OCI-LY7 (cell line): ENCODE measurements around the gene ABR. TPM values are rescaled to one million over a fixed set of nuclear protein-coding genes. Genes with fewer than 3 reads are reported as not detected.
"Not testable (repeated sequence)": the region's sequence is repeated elsewhere in the genome, so short reads cannot be mapped to it uniquely, and the experiment has no call there.

Source experiments
- BruUV-seq: library from RNA; stranded (reverse); fragments of 400-500 nt; replicated peaks from 2 replicates; lab custom pipeline; 2021; lab: Mats Ljungman, UMichigan
- CTCF ChIA-PET: fragments of 300-600 bp; sonication (Branson Sonifier 250); formaldehyde crosslinking; loops from one replicate; lab custom pipeline; 2022; ENCODE audit warnings: antibody characterized with exemption; ENCODE audit not compliant: unreplicated experiment; lab: Charles Lee
- POLR2A ChIA-PET: fragments of 300-600 bp; sonication (Branson Sonifier 250); formaldehyde crosslinking; loops from one replicate; lab custom pipeline; 2022; ENCODE audit warnings: antibody characterized with exemption; lab: Charles Lee
- DNase-seq: peaks from one replicate; pipeline ENCODE4 v3.0.0-alpha.2; 2015; ENCODE audit warnings: low spot score
- H2AFZ ChIP-seq: fragments of 200-600 bp; sonication (generic), shearing (Covaris generic); 2 replicates; pipeline ENCODE4 v1.6.1; 2014; ENCODE audit warnings: mild to moderate bottlenecking, antibody characterized with exemption, low read length, moderate library complexity
- H3K27ac ChIP-seq: fragments of 200-600 bp; sonication (generic); 2 replicates; pipeline ENCODE4 v1.5.1; 2014; ENCODE audit warnings: mixed run types, low read depth, mild to moderate bottlenecking, moderate library complexity, low read length, inconsistent platforms; ENCODE audit not compliant: poor library complexity, severe bottlenecking
- H3K36me3 ChIP-seq: fragments of 200-600 bp; sonication (generic); 2 replicates; pipeline ENCODE4 v1.6.1; 2014; ENCODE audit warnings: mild to moderate bottlenecking, antibody characterized with exemption, low read length, moderate library complexity, mixed read lengths; ENCODE audit not compliant: insufficient read depth
- H3K4me1 ChIP-seq: fragments of 200-600 bp; sonication (generic); 2 replicates; pipeline ENCODE4 v1.5.1; 2014; ENCODE audit warnings: mild to moderate bottlenecking, low read length; ENCODE audit not compliant: insufficient read depth, poor library complexity, severe bottlenecking
- H3K4me2 ChIP-seq: fragments of 200-600 bp; sonication (generic); 2 replicates; pipeline ENCODE4 v1.6.1; 2014; ENCODE audit warnings: mild to moderate bottlenecking, low read length
- H3K4me3 ChIP-seq: fragments of 200-600 bp; sonication (generic); 2 replicates; pipeline ENCODE4 v1.5.1; 2014; ENCODE audit warnings: mild to moderate bottlenecking, low read depth, low read length; ENCODE audit not compliant: poor library complexity, severe bottlenecking
- H3K79me2 ChIP-seq: fragments of 200-600 bp; sonication (generic); 2 replicates; pipeline ENCODE4 v1.6.1; 2016; ENCODE audit warnings: low read depth, mild to moderate bottlenecking, low read length, moderate library complexity, mixed read lengths; ENCODE audit not compliant: insufficient read depth
- H3K9me2 ChIP-seq: fragments of 200-600 bp; sonication (generic); 2 replicates; pipeline ENCODE4 v1.6.1; 2016; ENCODE audit warnings: mild to moderate bottlenecking, low read length, mixed read lengths; ENCODE audit not compliant: insufficient read depth
- H3K9me3 ChIP-seq: fragments of 200-600 bp; sonication (generic); 2 replicates; pipeline ENCODE4 v1.6.1; 2014; ENCODE audit warnings: mild to moderate bottlenecking, mixed run types, low read length, mixed read lengths
- H4K20me1 ChIP-seq: fragments of 200-600 bp; sonication (generic); 2 replicates; pipeline ENCODE4 v1.6.1; 2014; ENCODE audit warnings: mild to moderate bottlenecking, antibody characterized with exemption, low read length, moderate library complexity, mixed read lengths; ENCODE audit not compliant: insufficient read depth
- CTCF ChIP-seq: fragments of 200-600 bp; sonication (generic); conservative IDR thresholded peaks from 2 replicates; pipeline ENCODE4 v1.5.1; 2014; ENCODE audit warnings: mild to moderate bottlenecking, antibody characterized with exemption, low read length, moderate library complexity, mixed read lengths
- EZH2phosphoT487 ChIP-seq: fragments of 200-600 bp; sonication (generic); IDR thresholded peaks from 2 replicates; pipeline ENCODE4 v1.6.1; 2018; ENCODE audit warnings: low read depth, borderline replicate concordance, mild to moderate bottlenecking, mixed run types, antibody characterized with exemption, low read length, moderate library complexity, mixed read lengths
- intact Hi-C: fragments of 100-400 bp; cut with micrococcal nuclease; formaldehyde crosslinking; loops from one replicate; pipeline ENCODE4 v1.10.0; 2022; ENCODE audit not compliant: unreplicated experiment
- total RNA-seq, 2 experiments: library from RNA; depleted of rRNA in 1 of 2; stranded (reverse); fragments of >200 nt in 1 of 2; shearing (Covaris generic) in 1 of 2; gene quantifications; 2 replicates each; pipeline ENCODE4 v1.2.3, GENCODE V29; 2014 to 2022

ABR gene
- total RNA-seq, 2 experiments from 2014 or later: 164 to 181 TPM

- Histone ChIP-seq H3K9me3 (no peaks in the 10 kb centered on the region), H3K36me3 (peaks cover 39% of the 10 kb centered on the region), H3K27ac (peak overlapping the region; percentile 98), H3K79me2 (peaks cover 73% of the 10 kb centered on the region), H2AFZ (no peak overlapping the region), H3K9me2 (no peaks in the 10 kb centered on the region), H4K20me1 (no peaks in the 10 kb centered on the region), H3K4me3 (peak overlapping the region; percentile 41), H3K4me1 (peaks cover 81% of the 10 kb centered on the region), H3K4me2 (peak overlapping the region; percentile 83)
- no peak for TF ChIP-seq CTCF
- no peak for TF ChIP-seq EZH2phosphoT487
- intact Hi-C loops: no loop called here
- no TSS peak for BruUV-seq
- ChIA-PET CTCF (interaction anchor here (0.5 to 2.0 kb wide), 6 partner anchors 9 to 28 kb away, joined by 3 to 7 read pairs (median 4); no protein-coding TSS in a partner anchor), POLR2A (interaction anchor here (0.7 to 6.3 kb wide), 9 partner anchors 9 to 36 kb away, joined by 3 to 57 read pairs (median 8); no protein-coding TSS in a partner anchor)
- DNase-seq: peak; percentile 80
These were observed 21.4 kb upstream of the ABR start for GRCh38 chr17:1201132-1201702.

- intact Hi-C loops, BruUV-seq, H2AFZ ChIP-seq, H4K20me1 ChIP-seq, H3K9me2 ChIP-seq, H3K9me3 ChIP-seq: not testable (repeated sequence)
- peaks cover 75% of the 10 kb centered on the region for H3K4me1 ChIP-seq
- CTCF ChIA-PET: interaction anchor here (1.1 to 1.5 kb wide), 2 partner anchors 19 to 21 kb away, joined by 3 to 6 read pairs; no protein-coding TSS in a partner anchor
- H3K79me2 ChIP-seq: peaks cover 69% of the 10 kb centered on the region
- peak overlapping the region; percentile 51 for H3K4me3 ChIP-seq
- DNase-seq: peak; percentile 83
- peak overlapping the region; percentile 98 for H3K27ac ChIP-seq
- peaks cover 30% of the 10 kb centered on the region for H3K36me3 ChIP-seq
- POLR2A ChIA-PET: interaction anchor here (0.6 to 6.3 kb wide), 10 partner anchors 10 to 392 kb away, joined by 3 to 57 read pairs (median 8); no protein-coding TSS in a partner anchor
- peak overlapping the region; percentile 83 for H3K4me2 ChIP-seq
These were observed 19.5 kb upstream of the ABR start for GRCh38 chr17:1199271-1199743.

GRCh38 chr17:1197781-1198490, 18.2 kb upstream of the ABR start:
- TF ChIP-seq CTCF: no peak
- no peak for TF ChIP-seq EZH2phosphoT487
- intact Hi-C loops: loop anchor here (1.0 kb wide), 4 partner anchors 17 to 75 kb away; no protein-coding TSS in a partner anchor
- Histone ChIP-seq H3K4me3 (peak overlapping the region; percentile 51), H3K4me2 (peak overlapping the region; percentile 83), H3K79me2 (peaks cover 74% of the 10 kb centered on the region), H3K9me2 (no peaks in the 10 kb centered on the region), H2AFZ (no peak overlapping the region), H3K36me3 (peaks cover 19% of the 10 kb centered on the region; the same call in 1 of the 2 replicates), H4K20me1 (no peaks in the 10 kb centered on the region), H3K4me1 (peaks cover 84% of the 10 kb centered on the region), H3K27ac (peak overlapping the region; percentile 98), H3K9me3 (no peaks in the 10 kb centered on the region)
- no TSS peak for BruUV-seq
- peak; percentile 96 for DNase-seq
- CTCF ChIA-PET: interaction anchor here (0.7 to 1.5 kb wide), 5 partner anchors 9 to 75 kb away, joined by 3 to 6 read pairs (median 3); no protein-coding TSS in a partner anchor
- POLR2A ChIA-PET: interaction anchor here (0.6 to 6.3 kb wide), 13 partner anchors 9 to 197 kb away, joined by 3 to 57 read pairs (median 5); no protein-coding TSS in a partner anchor
